ENCODE data around the gene MTOR. TPM values are rescaled to one million over a fixed set of nuclear protein-coding genes. Genes with fewer than 3 reads are reported as not detected.

MTOR gene
- total RNA-seq, 1 donor from 2014 or later = 55.8 TPM

DNA sequence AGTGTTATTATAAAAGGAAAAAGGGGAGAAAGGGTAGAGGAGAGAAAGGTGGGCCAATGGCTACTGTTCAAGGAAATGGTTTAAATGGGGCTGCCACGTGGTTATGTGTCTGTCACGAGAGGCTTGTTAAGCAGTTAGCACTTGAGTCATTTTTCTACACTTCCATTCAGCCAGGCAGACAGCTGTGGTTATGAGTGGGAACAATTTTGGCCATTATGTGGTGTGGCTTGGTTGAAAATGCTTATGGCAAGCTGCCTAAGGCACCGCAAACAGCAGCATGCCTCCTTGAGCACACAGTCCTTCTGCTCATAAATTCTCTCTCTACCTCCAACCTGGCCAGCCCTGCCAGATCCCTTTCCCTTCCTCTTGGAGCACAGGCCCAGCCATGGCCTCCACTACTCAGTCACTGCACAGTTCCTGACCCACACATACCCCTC is 199.4 kb downstream of the MTOR start:
- H3K4me3 Mint-ChIP-seq = peak overlapping the region; percentile 28
- H3K9me3 Mint-ChIP-seq = no peaks in the 10 kb centered on the region
- no peak overlapping the region for H2AFZ ChIP-seq (replicated peaks)
- no peaks in the 10 kb centered on the region for H3K27me3 ChIP-seq
- H3K27me3 Mint-ChIP-seq (ENCODE audit: insufficient read depth, low read depth) = peaks cover 3% of the 10 kb centered on the region
- H3K4me1 Mint-ChIP-seq = peaks cover 22% of the 10 kb centered on the region
- TF ChIP-seq, protein P1, sequence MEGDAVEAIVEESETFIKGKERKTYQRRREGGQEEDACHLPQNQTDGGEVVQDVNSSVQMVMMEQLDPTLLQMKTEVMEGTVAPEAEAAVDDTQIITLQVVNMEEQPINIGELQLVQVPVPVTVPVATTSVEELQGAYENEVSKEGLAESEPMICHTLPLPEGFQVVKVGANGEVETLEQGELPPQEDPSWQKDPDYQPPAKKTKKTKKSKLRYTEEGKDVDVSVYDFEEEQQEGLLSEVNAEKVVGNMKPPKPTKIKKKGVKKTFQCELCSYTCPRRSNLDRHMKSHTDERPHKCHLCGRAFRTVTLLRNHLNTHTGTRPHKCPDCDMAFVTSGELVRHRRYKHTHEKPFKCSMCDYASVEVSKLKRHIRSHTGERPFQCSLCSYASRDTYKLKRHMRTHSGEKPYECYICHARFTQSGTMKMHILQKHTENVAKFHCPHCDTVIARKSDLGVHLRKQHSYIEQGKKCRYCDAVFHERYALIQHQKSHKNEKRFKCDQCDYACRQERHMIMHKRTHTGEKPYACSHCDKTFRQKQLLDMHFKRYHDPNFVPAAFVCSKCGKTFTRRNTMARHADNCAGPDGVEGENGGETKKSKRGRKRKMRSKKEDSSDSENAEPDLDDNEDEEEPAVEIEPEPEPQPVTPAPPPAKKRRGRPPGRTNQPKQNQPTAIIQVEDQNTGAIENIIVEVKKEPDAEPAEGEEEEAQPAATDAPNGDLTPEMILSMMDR (IDR thresholded peaks at IDR 0.05) = no peak
- TF ChIP-seq EZH2 (IDR thresholded peaks at IDR 0.05) (no peak), EZH2phosphoT487 (IDR thresholded peaks at IDR 0.05) (no peak)
- H3K36me3 Mint-ChIP-seq = peaks cover 23% of the 10 kb centered on the region
- no peak overlapping the region for H3K9ac ChIP-seq
- peaks cover 16% of the 10 kb centered on the region for H4K20me1 ChIP-seq (ENCODE audit: low read depth)
- peaks cover 33% of the 10 kb centered on the region for H3K79me2 ChIP-seq (ENCODE audit: low read depth)
- H3F3A ChIP-seq (ENCODE audit: low read depth) = peaks cover 36% of the 10 kb centered on the region
- no peak overlapping the region for H3K4me2 ChIP-seq
- peaks cover 9% of the 10 kb centered on the region for H3K36me3 ChIP-seq
- H3K9me3 ChIP-seq (ENCODE audit: low read depth) = no peaks in the 10 kb centered on the region
- H3K4me1 ChIP-seq = peaks cover 14% of the 10 kb centered on the region
- H3K4me3 ChIP-seq = no peak overlapping the region
- no peak for DNase-seq (ENCODE audit: low spot score)
- no peak overlapping the region for H3K27ac Mint-ChIP-seq
- no peak overlapping the region for H3K27ac ChIP-seq

DNA sequence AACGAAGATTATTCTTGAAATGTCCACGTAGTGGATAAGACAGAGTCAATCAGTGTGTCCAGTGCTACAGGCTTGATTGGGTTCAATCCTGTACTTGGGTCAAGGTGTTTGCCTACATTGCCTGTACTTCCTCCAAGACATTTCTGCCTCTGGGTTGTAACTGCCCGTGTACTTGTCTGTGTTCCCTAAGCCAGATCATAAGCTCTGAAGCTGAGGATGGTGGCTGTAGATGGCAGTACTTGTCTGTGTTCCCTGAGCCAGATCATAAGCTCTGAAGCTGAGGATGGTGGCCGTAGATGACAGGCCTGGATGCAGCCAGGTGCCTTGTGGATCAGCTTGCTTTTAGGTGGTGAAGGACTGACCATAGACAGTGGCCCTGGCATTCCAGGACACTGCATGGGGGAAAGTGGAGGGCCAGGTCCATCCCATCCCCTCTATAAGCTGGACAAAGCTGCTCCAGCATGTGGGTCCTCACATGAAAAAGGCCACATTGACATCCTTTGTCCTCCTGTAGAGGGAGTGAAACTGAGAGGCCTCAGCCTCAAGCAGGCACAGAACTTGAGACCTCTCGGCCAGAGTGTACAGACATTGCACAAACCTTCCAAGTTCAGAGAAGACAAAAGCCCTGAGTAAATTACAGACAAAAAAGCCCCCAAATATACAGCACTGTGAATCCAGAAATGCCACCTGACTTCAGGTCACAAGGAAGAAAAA is 200.5 kb downstream of the MTOR start:
- TF ChIP-seq, protein P1 (IDR thresholded peaks at IDR 0.05) = no peak
- TF ChIP-seq EZH2phosphoT487 (IDR thresholded peaks at IDR 0.05) (no peak), EZH2 (IDR thresholded peaks at IDR 0.05) (no peak)
- H3K9me3 Mint-ChIP-seq = no peaks in the 10 kb centered on the region
- no peak overlapping the region for H3K4me3 ChIP-seq
- peaks cover 36% of the 10 kb centered on the region for H3F3A ChIP-seq (ENCODE audit: low read depth)
- peaks cover 22% of the 10 kb centered on the region for H3K4me1 Mint-ChIP-seq
- peaks cover 9% of the 10 kb centered on the region for H3K36me3 ChIP-seq
- H3K36me3 Mint-ChIP-seq = peaks cover 21% of the 10 kb centered on the region
- no peaks in the 10 kb centered on the region for H3K9me3 ChIP-seq (ENCODE audit: low read depth)
- DNase-seq (ENCODE audit: low spot score) = no peak
- H3K4me2 ChIP-seq = no peak overlapping the region
- H3K79me2 ChIP-seq (ENCODE audit: low read depth) = peaks cover 37% of the 10 kb centered on the region
- no peak overlapping the region for H3K9ac ChIP-seq
- no peak overlapping the region for H3K27ac ChIP-seq
- H3K27me3 Mint-ChIP-seq (ENCODE audit: insufficient read depth, low read depth) = peaks cover 3% of the 10 kb centered on the region
- H3K4me1 ChIP-seq = peaks cover 14% of the 10 kb centered on the region
- H3K4me3 Mint-ChIP-seq = peak overlapping the region; percentile 96
- peaks cover 18% of the 10 kb centered on the region for H4K20me1 ChIP-seq (ENCODE audit: low read depth)
- no peak overlapping the region for H2AFZ ChIP-seq (replicated peaks)
- no peak overlapping the region for H3K27ac Mint-ChIP-seq
- H3K27me3 ChIP-seq = no peaks in the 10 kb centered on the region

DNA sequence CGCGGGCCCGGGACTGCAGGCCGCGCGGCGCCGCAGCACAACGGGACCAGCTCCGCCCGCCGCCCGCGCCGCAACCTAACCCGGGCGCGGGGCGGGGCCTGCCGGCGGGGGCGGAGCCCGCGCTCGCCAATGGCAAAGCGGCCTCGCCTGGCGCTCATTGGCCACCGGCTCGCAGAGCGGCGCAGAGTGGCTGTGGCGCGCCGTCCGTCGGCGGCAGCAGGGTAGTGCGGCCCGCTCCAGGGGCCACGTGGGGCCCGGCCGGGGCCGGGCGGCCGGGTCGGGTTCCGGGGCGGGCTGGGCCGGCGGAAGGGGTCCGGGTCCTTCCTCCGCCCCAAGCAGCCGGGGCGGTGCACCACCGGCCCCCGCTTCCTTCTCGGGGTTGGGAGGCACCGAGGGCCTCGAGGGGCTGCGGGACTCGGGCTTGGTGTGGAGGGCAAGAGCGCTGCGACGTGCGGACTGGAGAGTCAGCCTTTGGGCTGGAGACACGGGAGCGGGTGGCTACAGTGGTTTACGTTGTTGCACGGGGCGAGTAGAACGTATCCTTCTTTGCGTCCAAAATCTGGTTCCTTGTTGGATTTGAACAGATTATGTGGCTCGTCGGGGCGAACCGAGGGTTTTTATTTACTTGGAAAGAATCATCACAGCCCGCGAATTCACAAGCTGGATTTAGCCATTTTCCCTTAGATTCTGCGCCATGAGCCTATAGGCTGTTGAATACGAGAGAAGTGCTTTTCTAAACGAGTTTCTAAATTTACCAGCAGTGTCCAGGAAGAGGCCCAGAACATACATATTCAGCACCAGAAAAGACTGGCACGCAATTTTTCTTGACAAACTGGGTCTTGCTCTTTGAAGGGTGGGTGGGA is 202.2 kb downstream of the MTOR start, which contains the start of gene SRM:
Gene SRM (minus strand): TSS at position 51 of the 863 bp plus-strand sequence. CDS start 75 bp downstream, outside the sequence.
- Mint-ChIP-seq H3K4me1 (peaks cover 22% of the 10 kb centered on the region), H3K27ac (no peak within 1 kb of the TSS), H3K9me3 (no peaks in the 10 kb centered on the region), H3K4me3 (peak within 1 kb of the TSS; percentile 96), H3K27me3 (ENCODE audit: insufficient read depth, low read depth) (peaks cover 3% of the 10 kb centered on the region), H3K36me3 (peaks cover 8% of the 10 kb centered on the region)
- Histone ChIP-seq H3K4me2 (peak within 1 kb of the TSS; percentile 99), H3K9me3 (ENCODE audit: low read depth) (no peaks in the 10 kb centered on the region), H3K4me3 (peak within 1 kb of the TSS; percentile 99), H3F3A (ENCODE audit: low read depth) (peaks cover 32% of the 10 kb centered on the region), H4K20me1 (ENCODE audit: low read depth) (peaks cover 18% of the 10 kb centered on the region), H3K27me3 (no peaks in the 10 kb centered on the region), H2AFZ (replicated peaks) (peak within 1 kb of the TSS; percentile 97), H3K4me1 (peaks cover 14% of the 10 kb centered on the region), H3K27ac (no peak within 1 kb of the TSS), H3K9ac (peak within 1 kb of the TSS; percentile 81), H3K79me2 (ENCODE audit: low read depth) (peaks cover 37% of the 10 kb centered on the region), H3K36me3 (peaks cover 2% of the 10 kb centered on the region)
- DNase-seq (ENCODE audit: low spot score) = peak; percentile 98
- TF ChIP-seq, protein P1 (IDR thresholded peaks at IDR 0.05) = peak; percentile 36
- no peak for TF ChIP-seq EZH2 (IDR thresholded peaks at IDR 0.05)
- TF ChIP-seq EZH2phosphoT487 (IDR thresholded peaks at IDR 0.05) = no peak

Measured in neural progenitor cell (in vitro differentiated cells).